Endometrial microvascular endothelial cells (primary cell): ENCODE data around the gene RAB40B. TPM values are rescaled to one million over a fixed set of nuclear protein-coding genes. Genes with fewer than 3 reads are reported as not detected.

Experiments used
- in situ Hi-C: cut with HindIII; loops from 2 replicates; pipeline ENCODE4 v1.10.0; 2017; ENCODE audit warnings: low sequenced_read_pairs, low pct_unique_long_range_greater_than_20kb; ENCODE audit errors: inconsistent ontology term
- total RNA-seq: library from RNA; depleted of rRNA; stranded (reverse); fragments of >200 nt; gene quantifications from one replicate; pipeline ENCODE4 v1.2.3, GENCODE V29; 2015; ENCODE audit errors: inconsistent ontology term

RAB40B gene
- total RNA-seq, 1 donor from 2014 or later: 11.9 TPM

DNA sequence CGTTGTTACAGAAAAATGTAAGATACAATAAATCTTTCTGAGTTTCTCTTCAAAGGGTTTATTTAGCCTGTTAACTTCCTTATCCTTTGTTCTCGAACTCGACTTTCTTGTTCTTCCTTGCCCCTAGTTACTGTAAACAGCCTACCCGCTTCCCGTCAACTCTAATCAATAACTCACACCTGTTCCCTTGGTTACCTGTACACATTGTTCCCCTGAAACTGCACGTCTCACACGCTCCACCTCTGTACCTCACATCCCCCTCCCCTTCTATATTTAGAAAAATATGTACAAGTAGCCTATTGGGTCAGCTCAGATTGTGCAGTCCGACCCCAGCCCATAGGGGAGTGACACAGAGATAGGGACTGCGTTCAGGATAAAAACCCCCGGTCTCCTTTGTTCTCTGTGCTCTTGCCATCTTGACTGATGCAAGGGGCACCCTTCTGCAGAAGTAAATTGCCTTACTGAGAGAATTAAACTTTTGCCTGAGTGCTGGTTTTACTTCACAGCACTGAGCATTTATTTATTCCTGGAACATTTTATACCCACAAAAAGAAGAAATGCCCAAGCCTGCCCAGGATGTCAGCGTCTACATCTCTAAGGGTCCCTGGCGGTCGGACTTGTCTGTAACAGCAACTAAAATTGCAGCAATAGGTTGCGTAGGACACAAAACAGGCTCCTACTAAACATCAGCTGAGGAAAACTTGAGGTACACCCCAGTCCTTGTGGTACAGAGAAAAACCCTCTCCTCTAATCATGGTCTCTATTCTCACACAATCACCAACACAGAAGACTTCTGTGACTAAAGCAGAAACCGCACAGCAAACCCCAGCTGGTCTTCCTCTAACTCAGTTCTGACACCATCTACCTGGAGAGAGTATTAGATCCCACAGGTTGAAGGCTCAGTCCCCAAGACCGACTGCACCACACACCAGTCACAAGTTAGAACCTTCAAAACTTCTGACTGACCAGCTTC lies 61.6 kb downstream of the RAB40B start:
- in situ Hi-C loops: no loop called here

DNA sequence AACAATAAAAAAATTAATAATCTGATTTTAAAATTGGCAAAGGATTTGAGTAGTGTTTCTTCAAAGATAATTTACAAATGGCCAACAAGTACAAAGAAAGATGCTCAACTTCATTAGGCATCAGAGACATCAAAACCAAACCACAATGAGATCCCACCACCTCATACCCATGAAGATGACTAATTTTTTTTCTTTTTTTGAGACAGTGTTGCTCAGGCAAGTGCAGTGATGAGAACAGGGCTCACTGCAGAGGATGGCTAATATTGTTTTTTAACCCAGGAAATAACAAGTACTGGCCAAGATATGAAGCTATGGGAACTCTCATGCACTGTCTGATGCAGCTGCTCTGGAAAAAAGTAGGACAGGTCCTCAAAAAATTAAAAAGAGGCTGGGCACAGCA lies 65.2 kb downstream of the RAB40B start:
- in situ Hi-C loops: no loop called here

DNA sequence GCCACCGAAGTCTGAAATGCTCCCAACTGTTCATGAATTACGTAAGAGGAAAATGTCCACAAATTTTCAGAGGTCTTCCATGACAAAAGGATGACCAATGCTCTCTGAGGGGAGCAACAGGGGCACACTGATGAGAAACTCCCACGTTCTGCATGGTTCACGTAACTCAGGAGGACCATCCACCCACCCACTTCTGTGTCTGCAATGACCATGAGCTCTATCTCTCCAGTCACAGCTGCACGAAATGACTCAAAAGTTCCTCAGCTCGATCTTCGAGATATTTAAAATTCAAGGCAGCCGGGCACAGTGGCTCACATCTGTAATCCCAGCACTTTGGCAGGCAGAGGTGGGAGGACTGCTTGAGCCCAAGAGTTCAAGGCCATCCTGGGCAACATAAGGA lies 66.0 kb downstream of the RAB40B start:
- in situ Hi-C loops: no loop called here

DNA sequence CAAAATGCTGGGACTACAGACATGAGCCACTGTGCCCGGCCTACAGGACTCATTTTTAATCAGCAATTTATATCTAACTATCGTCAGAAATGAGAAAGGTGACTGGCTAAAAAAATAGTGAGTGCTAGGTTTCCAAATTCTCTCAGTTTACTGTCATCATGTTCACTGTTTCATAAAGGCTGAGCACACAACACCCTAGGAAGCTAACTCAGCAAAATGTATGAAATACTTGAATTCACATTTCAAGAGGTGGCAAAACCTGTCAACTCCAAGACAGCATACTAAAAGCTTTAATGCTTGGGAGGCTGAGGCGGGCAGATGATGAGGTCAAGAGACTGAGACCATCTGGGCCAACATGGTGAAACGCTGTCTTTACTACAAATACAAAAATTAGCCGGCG lies 67.0 kb downstream of the RAB40B start:
- in situ Hi-C loops: no loop called here

DNA sequence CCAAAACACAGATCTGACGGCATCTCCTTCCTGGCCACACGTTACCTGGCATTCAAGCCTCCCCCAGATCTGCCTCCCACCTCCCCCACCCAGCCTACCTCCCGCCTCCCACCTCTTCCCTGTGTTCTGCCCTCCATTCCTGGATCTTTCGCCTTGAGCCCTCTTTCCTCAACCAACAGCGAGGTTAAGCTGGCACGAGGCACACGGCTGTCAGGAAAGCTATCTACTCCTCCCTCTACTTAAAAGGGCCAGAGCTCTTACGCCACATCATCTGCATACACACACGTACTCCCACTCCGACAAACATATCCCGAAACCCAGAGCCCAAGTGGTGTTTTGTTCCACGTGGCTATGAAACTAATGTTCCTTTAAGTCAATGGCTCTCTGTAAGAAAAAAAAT lies 68.3 kb downstream of the RAB40B start:
- in situ Hi-C loops: no loop called here

DNA sequence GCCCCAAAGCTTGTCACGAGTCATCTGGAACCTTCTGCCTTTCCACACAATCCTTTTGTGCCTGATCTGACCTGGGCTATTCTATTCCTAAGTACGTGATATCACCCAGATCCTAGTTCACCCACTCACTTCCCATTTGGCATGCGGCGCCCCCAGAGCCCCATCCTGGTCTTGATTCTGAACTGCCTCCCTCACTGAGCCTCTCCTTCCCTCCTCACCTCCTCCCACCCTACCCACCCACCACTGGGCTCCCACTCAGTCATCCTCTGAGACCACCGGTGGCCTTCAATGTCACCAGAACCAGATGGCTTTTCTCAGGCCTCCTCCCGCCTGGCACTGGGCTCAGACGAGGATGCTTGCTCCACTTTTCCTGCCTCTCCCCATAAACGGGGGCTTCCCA lies 68.8 kb downstream of the RAB40B start:
- in situ Hi-C loops: no loop called here

DNA sequence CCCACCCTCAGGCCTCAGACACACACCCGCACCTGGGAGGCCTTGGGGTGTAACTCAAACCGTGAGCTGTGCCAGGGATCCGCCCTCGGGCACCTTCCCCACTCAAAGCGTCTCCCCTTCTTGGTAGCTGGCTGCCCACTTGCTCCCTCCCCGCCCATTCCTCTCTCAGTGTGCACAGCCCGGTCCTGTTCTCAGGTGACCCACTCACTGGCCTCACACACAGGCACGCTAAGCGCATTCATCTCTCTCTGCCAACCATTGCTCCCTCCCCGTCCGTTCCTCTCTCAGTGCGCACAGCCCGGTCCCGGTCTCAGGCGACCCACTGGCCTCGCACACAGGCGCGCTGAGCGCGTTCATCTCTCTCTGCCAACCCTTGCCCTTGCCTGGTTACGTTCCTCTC lies 71.1 kb downstream of the RAB40B start:
- in situ Hi-C loops: no loop called here

DNA sequence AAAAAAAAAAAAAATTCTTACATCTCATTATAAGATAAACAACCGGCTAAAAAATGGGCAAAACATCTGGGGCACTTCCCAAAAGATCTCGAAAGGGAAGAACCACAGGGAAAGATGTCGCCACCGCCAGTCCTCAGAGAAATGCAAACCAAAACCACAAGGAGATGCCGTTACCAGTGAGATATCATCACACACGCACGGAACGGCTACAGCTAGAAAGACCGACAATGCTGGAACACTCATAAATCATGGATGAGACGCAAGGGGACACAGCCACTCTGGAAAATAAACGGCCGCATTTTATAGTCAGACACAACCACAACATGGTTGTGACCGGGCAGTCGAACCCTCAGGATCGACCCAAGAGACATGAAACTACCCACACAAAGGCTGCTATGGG lies 74.8 kb downstream of the RAB40B start:
- in situ Hi-C loops: no loop called here

DNA sequence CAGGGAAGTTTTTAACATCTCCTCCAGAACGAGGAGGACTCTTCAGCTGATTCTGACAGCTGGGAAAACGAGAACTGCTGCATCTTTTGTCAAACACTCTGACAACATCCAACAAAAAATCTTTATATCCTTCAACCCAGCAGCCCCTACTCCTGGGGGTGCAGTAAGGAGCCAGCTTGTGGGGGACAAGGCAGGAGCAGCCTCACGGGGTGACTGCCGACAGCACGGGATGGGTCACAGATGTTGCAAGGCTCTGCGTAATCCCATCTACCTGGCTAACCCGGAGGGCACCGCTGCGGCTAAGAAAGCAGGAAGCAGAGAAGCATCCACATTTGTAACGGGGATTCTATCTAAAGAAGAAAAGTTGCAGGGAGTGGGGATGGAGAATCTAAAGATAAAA lies 78.9 kb downstream of the RAB40B start:
- in situ Hi-C loops: no loop called here

DNA sequence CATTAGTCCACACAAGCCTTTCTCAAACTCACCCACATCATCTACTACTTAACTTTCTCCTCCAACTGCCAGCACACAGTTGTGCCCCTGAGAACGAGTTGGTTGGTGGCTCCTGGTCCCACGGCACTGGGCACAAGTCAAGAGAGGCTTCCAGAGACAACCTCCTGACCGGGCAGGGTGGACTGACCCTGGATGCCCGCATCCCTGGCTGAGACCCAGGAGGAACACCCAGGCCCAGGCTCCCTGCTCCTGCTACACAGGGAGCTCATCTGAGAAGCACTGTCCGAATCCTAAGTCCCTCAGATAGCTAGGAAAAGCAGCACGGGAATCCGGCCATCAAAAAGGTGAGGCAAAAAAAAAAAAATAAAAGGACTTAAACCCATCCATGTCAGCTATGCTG lies 79.3 kb downstream of the RAB40B start:
- in situ Hi-C loops: no loop called here

DNA sequence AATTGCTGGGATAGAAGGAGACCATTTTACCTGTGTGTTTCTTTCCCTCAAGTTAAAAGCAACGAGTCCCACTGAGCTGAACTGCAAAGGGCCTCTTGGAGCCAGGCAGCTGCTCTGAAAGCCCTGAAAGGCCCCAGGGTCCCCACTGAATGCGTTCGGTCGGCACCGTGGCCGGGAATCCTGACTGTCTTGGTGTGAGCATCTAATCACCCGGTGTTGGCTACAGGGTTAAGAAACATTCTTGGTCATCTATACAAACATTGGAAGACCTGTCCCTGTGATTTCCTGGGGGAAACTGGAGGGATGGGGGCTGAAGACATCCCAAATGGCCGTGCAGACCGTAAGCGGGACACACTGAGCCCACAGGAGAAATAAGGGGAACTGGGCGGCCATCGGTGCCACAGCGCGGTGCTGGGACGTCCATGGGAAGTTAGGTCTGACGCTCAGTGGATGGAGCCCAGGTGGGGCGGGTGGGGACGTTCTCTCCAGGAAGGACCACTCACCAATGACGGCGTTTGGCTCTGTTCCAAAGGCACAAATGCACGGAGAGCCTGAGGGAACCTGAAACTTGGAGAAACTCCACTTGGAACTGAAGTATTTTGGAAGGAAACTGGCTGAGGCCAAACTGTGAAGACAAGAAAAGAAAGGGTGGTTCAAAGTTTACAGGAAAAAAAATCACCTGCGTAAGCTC lies 82.3 kb downstream of the RAB40B start:
- in situ Hi-C loops: no loop called here

DNA sequence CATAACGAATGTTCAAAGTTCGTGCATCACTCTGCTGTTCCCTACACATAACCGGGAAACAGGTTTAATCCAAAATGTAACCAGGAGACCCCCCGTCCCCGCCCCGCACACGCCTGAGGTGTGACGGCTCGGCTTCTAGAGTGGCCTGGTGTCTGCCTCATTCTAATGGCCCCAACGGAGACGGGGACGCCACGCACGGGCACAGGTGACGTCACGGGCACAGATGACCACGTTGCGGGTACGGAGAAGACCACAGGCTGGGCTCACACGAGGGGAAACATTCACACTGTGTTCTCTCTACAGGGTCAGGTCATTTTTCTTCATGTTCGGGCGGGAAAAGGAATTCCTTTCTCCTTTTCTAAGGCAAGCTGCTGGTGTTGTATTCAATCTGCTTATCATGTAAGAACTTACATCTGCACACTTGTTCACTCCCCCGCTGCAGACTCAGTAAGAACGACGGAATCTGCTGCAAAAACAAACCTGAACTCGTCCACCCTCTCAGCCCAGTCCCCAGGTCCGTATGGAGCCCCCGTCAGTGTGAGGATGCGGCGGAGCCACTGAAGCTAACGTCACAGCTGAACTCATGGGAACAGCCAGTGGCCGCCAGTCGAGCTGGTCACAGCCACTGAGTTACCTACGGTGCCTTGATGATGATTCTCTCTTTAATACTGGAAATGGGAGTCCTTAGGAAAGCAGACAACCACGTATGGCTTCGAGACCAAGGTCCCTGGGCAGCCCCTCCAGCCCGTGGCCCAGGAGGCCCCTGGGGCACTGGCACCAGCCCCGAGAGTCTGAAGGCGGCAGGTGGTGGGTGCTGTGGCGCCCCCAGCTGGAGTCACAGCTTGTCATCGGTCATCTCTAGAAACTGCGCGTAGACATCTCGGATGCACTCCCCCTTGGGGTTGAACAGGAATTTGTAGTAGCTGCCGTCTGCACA lies 83.1 kb downstream of the RAB40B start:
- in situ Hi-C loops: no loop called here

DNA sequence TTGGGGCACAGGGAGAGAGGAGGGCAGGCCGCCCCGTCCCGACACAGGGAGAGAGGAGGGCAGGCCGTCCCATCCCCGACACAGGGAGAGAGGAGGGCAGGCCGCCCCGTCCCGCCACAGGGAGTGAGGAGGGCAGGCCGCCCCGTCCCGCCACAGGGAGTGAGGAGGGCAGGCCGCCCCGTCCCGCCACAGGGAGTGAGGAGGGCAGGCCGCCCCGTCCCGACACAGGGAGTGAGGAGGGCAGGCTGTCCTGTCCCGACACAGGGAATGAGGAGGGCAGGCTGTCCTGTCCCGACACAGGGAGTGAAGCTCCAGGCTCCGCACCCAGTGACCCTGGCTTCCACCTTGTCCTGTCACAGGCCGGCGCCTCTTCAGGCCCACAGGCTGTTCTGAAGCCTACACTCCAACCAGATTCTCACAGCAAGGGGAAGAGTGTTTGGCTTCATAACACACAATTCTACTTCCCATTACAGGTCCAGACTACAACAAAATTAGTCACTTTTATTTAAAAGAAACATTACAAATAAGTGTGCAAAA lies 84.3 kb downstream of the RAB40B start:
- in situ Hi-C loops: no loop called here

DNA sequence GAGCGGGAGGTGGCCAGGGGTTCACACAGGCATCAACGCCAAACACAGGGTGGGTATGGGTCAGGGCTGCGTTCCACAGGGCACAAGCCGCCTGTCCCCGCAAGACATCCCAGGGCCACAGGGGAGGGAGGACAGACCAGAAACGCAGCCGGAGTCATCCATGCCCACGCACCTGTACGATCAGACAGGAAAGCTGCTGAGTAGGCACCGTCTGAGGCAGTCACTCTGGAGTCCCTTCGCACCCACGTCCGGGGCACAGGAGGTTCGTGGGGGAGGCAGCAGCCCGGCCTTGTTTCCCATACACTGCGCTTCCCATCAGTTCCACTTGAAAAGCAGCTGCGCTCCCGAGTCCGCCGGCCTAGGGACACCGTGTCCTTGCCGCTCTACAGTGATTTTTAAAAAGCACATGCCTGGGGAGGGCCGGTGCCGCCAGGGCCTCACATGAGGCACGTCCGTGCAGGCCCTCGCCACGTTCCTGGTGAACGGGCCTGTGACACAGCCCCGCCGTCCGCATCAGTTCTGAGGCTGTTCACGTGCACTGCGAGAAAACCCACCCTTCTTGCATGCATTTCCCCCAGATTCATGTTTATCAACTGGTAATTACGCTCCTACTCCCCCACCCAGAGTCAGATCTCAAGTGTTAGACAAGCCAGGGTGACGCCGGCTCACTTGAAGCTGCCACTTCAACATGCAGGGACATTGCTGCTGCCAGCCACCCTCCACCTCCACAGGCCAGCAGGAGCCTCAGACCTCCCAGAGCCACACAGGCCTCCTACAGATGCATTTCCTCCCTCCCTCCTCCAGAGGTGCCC lies 85.0 kb downstream of the RAB40B start:
- in situ Hi-C loops: no loop called here

DNA sequence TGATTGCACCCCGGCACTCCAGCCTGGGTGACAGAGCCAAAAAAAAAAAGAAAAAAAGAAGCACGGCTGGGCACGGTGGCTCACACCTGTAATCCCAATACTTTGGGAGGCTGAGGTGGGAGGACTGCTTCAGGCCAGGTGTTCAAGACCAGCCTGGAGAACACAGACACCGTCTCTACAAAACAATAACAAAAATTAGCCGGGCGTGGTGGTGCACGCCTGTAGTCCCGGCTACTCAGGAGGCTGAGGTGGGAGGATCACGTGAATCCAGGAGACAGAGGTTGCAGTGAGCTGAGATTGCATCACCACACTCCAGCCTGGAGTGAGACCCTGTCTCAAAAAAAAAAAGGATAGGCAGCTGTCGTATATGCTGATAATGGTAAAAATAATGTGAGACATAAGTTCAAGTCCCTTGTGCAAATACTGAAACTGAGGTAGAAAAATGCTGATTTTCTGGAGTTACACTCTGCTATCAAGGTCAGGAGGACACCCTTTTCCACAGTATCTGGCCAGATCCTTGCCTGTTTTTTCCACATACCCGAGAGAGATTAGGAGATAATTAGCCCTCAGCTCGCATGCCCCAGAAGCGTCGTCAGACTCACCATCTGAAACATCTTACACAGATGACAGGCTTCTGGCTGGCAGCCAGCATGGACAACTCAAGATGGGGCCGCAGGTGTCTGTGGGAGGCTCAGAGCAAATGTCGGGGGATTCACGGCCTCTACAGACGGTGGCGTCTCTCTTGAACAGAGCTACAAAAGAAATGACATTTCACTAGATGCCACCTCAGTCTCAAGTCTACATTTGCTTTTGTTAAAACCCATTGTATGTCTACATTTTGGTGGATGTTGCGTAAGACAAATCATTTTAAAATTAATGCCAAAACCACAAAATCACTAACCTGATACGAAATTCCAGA lies 87.1 kb downstream of the RAB40B start:
- in situ Hi-C loops: no loop called here

DNA sequence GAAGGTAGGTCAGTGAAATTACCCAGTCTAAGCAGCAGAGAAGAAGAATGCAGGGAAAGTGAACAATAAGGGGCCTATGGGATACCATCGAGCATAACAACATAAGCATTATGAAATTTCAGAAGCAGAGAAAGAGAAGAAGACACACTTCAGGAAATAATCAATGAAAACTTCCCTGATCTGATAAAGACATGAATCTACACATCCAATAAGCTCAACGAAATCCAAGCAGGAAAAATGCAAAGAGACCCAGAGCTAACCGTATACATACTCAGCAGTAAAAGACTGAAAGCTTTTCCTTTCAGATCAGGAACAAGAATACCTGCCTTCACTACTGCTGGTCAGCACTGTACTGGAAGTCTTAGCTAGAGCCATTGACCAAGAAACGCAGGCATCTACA lies 88.8 kb downstream of the RAB40B start:
- in situ Hi-C loops: no loop called here

DNA sequence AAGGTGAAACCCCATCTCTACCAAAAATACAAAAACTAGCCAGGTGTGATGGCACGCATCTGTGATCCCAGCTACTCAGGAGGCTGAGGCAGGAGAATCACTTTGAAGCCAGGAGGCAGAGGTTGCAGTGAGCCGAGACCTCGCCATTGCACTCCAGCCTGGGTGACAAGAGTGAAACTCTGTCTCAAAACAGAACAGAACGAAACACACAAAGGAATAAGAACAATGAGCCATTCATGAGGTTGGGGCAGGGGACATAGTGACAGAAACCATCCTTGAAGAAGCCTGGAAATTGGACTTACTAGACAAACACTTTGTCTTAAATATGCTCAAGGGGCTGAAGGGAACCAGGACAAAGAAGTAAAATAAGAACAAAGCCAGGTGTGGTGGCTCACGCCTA lies 89.7 kb downstream of the RAB40B start:
- in situ Hi-C loops: no loop called here
